HG03457 (cell line): Measurements from ENCODE around the gene GNAQ.

Source experiments
- ATAC-seq: cut with Tn5 transposase; IDR thresholded peaks from one replicate; pipeline ENCODE4 v1.9.1; 2021; ENCODE audit warnings: moderate number of reproducible peaks; ENCODE audit not compliant: unreplicated experiment

GNAQ gene

DNA sequence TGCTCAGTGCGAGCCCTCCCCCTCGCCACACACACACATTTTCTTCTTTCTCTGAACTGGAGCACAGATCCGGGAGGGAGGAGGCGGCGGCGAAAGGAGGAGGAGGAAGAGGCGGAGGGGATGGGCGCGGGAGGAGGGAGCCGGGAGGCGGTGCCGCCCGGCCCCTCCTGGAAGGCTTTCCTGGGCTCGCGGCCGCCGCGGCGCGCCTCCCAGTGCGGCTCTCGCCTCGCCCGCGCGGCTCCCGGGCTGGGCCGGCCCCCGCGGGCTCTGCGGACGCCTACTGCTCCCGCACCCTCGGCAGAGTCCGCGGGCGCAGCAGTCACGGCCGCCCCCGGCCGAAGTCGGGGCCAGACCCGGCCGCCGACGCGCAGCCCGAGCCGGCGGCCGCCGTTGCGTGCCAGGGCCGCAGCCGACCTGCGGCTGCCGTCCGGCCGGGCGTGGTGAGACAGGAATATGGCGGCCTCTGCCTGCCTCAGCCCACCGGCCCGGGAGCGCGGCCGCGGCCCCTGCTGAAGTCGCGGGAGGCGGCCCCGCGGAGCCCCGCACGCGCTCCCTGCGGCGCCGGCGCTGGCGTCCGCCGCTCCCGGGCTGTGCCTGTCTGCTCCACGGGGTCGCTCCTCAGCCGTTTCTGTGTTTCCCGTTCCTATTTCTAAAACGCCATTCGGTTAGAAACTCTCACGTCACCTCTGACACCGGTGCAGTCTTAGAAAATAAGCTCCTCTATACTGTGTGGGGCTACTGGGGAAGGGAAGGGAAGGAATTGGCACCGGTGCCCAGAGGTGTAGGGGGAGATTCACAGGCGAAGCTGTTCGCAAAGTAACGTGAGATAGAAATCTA lies 500 bp upstream of the GNAQ start:
- ATAC-seq = no peak

DNA sequence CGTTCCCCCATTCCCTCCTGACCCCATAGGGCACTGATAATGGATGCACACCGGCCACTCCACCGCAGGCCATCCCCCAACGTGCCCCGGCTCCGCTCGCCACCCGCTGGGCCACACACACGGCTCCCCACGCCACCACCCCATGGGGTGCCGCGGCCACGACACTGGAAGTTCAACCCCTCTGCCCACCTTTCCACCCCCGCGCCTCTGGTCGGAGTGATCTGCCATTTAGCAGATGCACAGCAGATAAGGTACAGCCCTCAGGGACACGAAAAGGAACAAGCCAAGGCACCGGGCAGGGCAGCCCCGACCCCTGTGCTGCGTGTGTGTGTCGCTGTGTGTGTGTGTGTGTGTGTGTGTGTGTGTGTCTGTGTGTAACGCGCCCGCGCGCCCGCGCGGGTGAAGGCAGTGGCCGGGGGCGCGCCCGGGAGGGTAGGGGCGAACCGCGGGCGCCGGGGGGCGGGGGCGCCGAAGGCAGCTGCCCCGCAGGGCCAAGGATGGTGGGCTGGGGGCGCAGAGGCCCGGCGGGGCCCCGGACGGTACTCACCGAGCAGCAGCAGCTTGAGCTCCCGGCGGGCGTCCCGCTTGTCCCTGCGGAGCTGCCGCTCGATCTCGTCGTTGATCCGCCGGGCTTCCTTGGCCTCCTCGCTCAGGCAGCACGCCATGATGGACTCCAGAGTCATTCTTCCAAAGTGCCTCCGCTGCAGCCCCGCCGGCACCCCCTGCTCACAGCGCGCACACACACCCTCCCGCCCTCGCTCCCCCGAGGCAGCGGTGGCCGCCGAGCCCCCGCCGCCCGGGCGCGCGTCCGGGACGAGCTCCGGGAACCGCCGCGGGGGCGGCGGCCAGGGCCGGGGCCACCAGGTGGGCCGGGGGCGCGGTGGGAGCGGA lies 813 bp downstream of the GNAQ start:
- ATAC-seq = no peak

DNA sequence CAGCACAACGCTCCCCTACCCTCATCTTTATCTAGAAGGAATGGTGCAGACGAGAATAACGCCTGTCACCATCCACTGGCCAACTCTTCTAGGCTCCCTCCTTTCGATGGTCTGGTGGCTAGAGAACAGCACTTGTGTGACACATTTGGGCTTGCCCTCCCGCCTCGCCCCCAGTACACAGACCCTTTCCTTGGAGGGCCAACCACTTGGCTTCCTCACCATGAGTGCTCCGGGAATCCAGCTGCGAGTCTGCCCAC lies 1.4 kb downstream of the GNAQ start:
- ATAC-seq = no peak

DNA sequence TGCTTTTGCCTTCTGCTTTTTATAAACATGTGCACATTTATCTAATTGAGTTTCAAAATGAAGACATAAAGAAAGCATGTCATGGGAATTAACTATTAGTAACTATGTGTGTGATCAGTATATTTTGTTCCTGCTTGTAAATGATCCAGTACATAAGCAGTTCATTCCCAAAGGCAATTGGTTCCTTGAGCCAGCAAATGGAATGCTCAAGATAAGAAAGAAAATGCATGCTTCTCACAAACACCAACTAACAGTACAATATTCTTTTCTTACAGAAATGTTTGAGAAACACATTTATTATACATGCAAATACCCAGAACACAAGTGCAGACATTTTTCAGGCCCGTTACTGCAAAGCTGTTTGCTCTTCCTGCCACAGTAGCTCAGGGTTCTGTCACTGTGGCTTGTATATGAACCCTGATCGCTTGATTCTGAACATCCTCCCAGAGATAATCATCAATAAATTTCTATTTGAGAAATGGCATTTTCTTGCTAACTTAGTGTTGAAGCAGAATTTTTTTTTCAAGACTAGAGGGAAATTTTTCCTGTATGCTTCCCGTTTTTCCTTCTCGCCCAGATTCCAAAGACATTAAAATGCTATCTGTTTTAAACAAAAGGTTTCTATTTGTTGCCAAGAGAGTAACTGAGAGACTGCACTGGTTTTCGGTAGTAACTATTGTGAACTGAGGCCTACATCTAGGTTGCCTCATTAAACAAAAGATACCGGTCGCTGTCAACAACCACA lies 1.9 kb downstream of the GNAQ start:
- no peak for ATAC-seq

DNA sequence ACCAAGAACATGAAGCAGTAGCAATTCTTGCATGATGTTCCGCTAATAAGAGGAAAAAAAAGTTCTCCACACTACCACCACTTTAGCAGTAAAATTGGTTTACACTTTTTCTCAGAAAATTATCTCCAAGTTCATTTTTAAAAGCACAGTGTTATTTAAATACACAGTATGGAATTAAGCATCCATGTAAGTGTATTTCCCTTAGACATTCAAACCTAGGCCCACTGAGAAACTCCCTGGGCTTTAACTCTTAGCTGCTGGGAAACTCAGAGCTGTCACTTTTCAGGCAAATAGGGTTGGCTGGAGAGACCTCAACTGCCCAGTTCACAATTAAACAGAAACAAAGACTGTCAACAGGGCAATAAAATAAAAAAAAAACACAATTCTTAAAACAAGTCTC lies 2.7 kb downstream of the GNAQ start:
- ATAC-seq = no peak

DNA sequence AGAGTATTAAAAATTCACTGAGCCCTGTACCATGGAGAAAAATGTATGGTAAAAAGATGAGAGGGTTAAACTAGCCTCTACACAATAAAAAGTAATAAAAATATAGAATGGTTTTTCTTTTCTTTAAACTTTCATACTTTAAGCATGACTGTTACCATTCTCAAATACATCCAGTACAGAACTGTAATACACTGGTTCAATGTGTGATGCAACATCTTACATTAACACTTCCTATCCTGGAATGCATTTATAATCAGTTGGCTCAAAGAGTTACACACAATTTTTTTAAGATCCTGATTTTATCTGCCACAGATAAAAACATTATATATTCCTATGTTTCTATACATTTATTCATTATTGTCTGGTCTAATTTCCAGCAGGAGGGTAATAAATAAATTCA lies 4.7 kb downstream of the GNAQ start:
- no peak for ATAC-seq

DNA sequence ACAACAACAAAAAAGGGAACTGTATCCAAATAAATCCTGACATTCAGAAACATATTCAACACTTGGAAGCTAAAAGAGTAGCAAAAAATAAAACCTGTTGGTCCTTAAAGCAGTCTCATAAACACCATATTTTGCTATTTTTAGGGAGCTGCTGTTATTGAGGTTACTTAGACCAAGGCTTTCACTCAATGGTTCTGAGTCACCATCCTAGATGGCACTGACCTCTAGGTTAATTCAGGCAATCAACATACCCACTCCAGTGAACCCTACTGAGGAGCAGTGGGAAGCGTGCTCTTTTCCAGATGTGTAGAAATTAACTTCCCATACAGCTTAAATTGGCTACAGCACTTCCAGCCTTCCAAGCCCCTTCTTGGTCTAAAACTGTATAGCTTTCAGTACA lies 5.2 kb downstream of the GNAQ start:
- ATAC-seq = no peak

DNA sequence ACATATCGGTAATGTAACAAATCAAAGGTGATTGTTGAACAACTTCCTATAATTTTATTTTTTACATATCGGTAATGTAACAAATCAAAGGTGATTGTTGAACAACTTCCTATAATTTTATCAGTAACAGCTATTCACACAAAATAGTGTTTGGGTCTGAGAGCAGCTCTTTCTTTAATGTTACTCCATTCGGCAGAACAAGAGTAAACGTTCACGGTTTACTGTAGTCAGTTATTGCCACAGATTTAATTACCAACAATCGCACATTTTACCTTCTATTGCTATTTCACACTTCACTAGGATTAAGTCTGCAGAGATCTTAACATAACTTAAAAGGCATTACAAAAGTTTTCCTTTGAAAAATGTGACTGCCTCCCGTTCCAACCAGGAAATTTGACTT lies 6.4 kb downstream of the GNAQ start:
- no peak for ATAC-seq

DNA sequence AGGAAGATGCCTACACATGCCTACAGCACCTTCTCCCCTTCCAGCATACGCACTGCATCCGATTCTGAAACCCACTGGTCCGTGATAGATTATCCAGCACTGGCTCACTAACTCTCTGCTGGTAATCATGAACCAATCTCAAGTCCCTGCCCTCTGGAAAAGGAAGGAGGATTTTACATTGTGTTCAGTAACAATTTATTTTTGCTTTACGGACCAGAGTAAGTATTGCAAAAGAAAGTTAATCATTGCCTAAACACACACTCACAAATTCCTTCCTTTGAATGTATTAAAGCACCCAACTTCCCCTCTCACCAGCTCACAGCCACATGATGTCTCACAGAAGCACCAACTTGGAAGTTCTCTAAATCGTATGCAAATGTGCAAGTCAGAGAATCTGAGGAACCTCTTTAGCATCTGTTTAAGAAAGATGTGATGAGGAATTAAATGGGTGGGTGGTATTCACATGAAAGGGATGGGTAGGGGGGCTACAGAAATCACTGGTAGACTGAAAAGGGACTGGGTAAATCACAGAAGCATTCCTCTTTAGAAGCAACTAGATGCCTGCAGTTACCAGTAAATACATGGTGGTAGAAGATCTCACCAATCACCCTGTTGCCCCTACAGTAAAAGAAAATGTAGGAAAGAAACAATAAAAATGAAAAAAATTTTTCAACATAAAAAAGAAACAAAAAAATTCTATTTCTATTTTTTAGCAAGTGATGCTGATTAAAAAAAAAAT lies 8.4 kb downstream of the GNAQ start:
- ATAC-seq = no peak

DNA sequence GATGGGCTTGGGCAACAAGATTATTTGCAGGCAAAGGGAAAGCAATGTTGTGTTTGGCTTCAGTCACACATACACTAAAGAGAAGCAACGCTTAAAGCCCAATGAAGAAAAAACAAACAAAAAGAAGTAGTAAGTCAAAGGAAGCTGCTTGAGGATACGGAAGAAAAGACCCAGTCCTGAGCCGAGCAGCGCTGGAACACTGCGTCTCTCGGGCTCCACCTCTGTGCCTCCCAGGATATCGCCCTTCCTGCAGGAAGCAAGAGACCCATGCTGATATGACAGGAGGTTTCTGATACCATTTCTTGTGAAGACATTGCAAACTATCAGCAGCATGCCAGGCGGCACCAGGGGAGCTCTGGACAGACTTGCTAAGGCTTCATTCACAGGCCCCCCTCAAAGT lies 9.9 kb downstream of the GNAQ start:
- ATAC-seq = no peak

DNA sequence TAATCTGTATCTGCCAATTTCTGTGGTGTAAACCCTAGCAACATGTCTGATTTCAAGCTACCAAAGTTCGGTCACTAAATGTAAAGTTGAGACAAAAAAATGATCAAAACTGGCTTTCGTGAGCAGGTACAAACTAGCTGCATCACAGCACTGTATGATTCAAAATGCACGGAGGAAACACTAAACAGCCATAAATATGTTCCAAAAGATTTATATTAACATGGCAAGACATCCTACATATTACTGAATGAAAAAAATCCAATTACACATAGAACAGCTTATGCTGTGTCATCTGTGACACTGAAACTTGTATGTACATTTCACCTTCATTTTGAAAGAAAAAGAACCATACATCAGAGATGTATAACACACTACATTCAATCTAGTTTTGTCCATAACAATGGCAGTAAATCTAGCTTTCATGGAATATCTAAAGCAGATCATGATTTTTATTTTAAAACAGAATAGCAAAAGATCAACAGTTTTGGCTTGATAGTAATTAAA lies 14.4 kb downstream of the GNAQ start:
- ATAC-seq = no peak

DNA sequence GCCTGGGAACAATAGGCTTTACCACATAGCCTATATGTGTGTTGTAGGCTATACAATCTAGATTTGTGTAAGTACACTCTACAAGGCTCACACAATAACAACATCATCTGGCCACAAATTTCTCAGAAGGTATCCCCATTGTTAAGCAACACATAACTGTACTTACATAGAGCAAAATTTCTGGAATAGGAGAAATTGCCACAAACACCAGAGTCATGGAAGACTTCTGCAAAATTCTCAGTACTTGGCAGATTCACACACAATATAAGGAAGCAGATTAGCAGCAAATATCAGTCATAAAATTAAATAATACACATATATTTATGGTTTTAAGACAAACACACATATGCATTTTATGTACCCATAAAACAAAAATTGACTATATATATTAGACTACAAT lies 16.4 kb downstream of the GNAQ start:
- no peak for ATAC-seq

DNA sequence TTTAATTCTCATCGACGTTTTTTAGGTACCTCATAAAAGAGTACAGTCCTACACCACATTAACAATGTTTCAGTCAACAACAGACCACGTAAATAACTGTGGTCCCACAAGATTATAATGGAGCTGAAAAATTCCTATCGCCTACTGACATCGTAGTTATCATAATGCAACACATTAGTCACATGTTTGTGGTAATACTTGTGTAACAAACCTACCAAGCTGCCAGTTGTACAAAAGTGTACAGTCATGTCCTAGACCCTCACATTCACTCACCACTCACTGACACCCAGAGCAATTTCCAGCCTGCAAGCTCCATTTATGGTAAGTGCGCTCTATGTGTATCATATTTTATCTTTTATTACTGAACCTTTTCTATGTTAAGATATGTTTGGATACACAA lies 16.8 kb downstream of the GNAQ start:
- no peak for ATAC-seq

DNA sequence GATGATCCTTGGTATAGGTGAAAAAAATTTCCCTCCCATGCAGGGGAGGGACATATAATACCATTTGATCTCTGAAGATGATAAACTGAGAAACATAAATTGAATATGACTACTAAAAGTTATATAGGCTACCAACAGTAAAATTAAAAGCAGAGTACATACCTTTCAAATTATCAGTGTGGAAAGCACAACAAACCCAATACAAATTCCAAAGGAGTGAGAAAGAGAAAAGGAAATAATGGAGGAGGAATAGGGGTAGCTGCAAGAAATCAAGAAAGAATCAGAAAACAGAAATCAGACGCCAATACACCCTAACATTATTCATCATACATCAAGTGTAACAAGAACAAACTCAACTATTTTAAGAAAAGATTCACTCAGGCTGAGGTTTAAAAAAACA lies 17.7 kb downstream of the GNAQ start:
- ATAC-seq = no peak

DNA sequence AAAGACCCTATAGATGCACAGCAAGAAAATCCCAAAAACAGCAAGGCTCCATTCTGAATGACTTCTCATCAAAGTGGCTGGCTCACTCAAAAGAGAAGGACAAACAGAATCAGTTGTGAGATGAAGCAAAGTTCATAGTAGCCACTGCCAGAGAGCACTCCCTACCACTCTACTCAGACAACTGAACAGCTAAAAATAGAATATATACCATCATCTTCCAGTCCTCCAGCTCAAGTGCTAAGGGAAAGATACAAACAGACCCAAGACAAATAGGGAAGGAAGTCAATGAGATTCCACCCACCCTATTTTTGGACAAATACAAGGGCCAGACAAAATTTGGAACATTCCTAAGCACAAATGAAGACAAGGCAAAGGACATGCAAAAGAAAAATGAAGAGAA lies 20.6 kb downstream of the GNAQ start:
- ATAC-seq = no peak

DNA sequence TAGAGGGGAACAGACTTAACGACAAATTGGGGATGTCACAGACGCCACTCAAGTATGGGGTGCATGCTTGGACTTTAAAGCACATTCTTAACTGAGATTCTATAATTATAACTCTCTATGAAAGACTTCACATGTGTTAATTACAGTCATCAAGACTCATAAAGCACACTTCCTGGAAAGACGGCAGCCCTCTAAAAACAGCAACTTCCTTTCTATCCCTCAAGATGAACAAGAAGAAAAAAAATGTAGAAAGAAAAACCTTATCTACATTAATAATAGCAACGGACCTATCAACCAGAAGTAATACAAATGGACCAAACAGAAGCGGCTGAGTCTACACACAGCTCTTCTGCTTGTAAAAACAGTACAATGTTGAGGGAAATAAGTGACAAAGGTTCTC lies 21.2 kb downstream of the GNAQ start:
- ATAC-seq = no peak

DNA sequence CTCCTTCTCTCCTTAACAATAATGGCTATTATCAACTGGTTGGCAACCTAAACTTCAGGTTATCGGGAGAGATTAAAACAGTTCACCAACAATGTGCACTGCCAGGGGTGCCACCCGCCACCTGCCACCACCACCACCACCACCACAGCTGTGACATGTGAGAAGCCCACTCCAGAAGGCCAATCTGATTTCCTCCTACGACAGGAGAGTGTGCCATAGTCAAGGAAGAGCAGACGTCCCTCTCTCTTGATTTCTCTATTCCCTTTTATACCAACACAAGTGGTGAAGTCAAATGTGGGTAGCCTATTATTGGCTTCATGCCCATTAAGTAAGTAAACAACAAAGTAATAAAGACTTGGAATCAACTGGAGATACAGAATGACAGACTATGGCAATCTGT lies 22.4 kb downstream of the GNAQ start:
- ATAC-seq = no peak

DNA sequence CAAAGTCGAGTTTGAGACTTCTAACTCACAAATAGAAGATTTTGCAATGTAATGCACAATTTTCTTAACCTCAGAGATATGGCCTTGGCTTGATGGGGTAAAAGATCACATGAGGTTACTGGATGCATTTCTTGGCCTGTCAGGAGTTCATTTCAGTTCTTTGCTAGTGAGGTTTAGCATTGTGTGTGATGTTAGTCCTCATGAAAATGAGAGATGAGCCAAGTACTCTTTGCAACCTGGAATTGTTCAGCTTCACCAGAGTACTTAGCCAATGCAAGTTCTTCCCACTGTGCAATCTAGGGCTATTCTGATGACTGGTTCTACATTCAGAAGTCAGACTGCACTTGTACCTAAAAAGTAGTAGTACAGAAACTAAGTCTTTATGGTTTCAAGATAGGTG lies 24.9 kb downstream of the GNAQ start:
- ATAC-seq = no peak

DNA sequence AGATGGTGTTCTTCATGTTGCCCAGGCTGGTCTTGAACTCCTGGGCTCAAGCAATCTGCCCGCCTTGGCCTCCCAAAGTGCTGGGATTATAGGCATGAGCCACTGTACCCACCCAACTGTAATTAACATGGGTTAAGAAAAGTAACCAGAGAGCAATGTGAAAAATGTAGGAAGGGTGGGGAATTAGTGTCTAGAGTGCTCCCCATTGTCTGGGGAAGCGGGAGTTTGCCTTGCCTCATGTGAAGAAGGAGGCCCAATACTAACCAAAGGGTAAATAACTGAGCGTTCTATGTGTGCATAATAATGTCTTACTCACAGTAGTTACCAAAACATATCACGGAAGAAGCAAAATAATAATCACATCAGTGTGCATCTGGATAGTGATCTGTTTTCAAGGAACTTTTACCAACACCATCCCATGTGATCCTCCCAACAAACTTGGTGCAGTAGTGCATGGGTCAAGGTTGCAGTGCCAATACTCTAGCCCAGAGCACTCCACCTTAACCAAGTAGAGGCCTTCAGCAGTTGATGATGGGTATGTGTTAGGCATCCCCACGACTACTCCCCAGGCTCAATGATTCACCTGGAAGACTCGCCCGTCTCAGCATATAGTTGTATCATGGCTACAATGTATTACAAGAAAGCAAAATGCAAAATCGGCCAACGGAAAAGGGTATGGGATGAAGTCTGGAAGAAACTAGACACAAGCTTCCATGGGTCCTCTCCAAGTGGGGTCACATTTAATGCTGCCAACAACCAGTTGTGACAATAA lies 26.2 kb downstream of the GNAQ start:
- ATAC-seq = no peak
